RWPE2 (cell line): ENCODE data around the gene CHPF2.

Experiments
- ATAC-seq: fragments of 200-7000 bp; cut with Tn5 transposase; 3 replicates; pipeline ENCODE4 v1.9.1; 2021; ENCODE audit warnings: low read depth
- DNase-seq: peaks from one replicate; pipeline ENCODE4 v3.0.0-alpha.2; 2020; ENCODE audit warnings: low spot score
- H3K27ac ChIP-seq: fragments of 450-650 bp; 2 replicates; pipeline ENCODE4 v1.5.1; 2017; ENCODE audit warnings: mild to moderate bottlenecking; ENCODE audit not compliant: poor library complexity, severe bottlenecking
- H3K27me3 ChIP-seq: fragments of 250-450 bp; sonication (Bioruptor Pico); 2 replicates; pipeline ENCODE4 v1.5.1; 2021; ENCODE audit warnings: mild to moderate bottlenecking, moderate library complexity; ENCODE audit not compliant: insufficient read depth, poor library complexity, severe bottlenecking
- H3K36me3 ChIP-seq: fragments of 250-450 bp; sonication (Bioruptor Pico); 2 replicates; pipeline ENCODE4 v1.5.1; 2020; ENCODE audit warnings: low read depth, mild to moderate bottlenecking, moderate library complexity
- H3K4me1 ChIP-seq: fragments of 250-450 bp; sonication (Bioruptor Pico); 2 replicates; pipeline ENCODE4 v1.5.1; 2021; ENCODE audit warnings: mild to moderate bottlenecking, moderate library complexity; ENCODE audit not compliant: insufficient read depth, poor library complexity, severe bottlenecking
- H3K4me3 ChIP-seq: fragments of 250-450 bp; sonication (Bioruptor Pico); 2 replicates; pipeline ENCODE4 v1.5.1; 2021; ENCODE audit warnings: mild to moderate bottlenecking, moderate library complexity; ENCODE audit not compliant: severe bottlenecking
- H3K9me3 ChIP-seq: fragments of 250-450 bp; sonication (Bioruptor Pico); 2 replicates; pipeline ENCODE4 v1.5.1; 2021; ENCODE audit warnings: mild to moderate bottlenecking, moderate library complexity; ENCODE audit not compliant: severe bottlenecking
- CTCF ChIP-seq: fragments of 450-650 bp; IDR thresholded peaks from one replicate; pipeline ENCODE4 v1.5.1; 2017; ENCODE audit warnings: mild to moderate bottlenecking, moderate library complexity; ENCODE audit not compliant: poor library complexity, severe bottlenecking

CHPF2 gene

DNA sequence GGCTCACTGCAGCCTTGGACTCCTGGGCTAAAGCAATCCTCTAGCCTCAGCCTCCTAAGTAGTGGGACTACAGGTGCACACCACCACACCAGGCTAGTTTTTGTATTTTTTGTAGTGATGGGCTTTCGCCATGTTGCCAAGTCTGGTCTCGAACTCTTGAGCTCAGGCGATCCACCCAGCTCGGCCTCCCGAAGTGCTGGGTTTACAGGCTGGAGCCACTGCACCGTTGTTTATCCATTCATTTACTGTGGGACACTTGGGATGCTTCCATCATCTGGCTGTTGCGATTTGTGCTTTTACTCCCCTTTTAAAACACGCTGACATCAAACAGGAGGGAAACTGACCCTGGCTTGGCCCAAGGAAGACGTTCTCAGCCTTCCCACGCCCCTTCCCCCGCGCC lies 46.7 kb downstream of the CHPF2 start:
- H3K27me3 ChIP-seq: peaks cover under 1% of the 10 kb centered on the region
- no peak for ATAC-seq
- no peaks in the 10 kb centered on the region for H3K36me3 ChIP-seq
- no peak overlapping the region for H3K4me3 ChIP-seq
- TF ChIP-seq CTCF: no peak
- H3K9me3 ChIP-seq: no peaks in the 10 kb centered on the region
- H3K4me1 ChIP-seq: no peaks in the 10 kb centered on the region
- DNase-seq: no peak
- no peak overlapping the region for H3K27ac ChIP-seq

GRCh38 chr7:151279868-151280267 lies 47.6 kb downstream of the CHPF2 start:
- Histone ChIP-seq H3K27ac (no peak overlapping the region), H3K4me1 (no peaks in the 10 kb centered on the region), H3K9me3 (no peaks in the 10 kb centered on the region), H3K36me3 (no peaks in the 10 kb centered on the region), H3K27me3 (peaks cover 3% of the 10 kb centered on the region), H3K4me3 (no peak overlapping the region)
- DNase-seq: no peak
- ATAC-seq: no peak
- TF ChIP-seq CTCF: no peak

DNA sequence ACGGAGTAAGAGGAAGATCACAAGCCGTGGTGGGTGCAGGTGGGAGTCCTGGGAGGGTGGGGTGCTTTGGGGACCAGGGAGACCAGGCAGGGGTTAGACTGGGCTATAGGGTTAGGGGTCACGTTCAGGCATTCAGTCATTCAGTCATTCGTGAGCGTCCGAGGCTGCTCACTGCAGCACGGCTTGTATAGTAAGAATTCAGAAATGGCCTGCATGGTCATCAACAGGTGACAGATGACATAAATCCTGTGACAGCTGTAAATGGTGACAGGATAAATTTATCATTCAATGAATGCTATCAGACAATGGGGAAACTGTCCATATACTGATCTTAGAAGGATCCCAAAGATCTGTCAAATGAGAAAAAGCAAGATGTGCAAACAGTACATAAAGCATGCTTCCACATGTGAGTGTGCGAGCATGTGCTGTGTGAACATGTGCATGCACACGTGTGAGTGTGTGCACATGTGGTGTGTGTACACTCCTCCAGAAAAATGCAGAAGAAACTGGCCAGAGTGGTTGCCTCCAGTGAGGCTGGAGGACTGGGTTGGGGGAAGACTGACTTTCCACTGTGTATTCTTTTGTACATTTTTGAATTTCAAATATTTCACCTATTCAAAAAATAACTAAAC lies 48.2 kb downstream of the CHPF2 start:
- no peaks in the 10 kb centered on the region for H3K9me3 ChIP-seq
- no peaks in the 10 kb centered on the region for H3K4me1 ChIP-seq
- H3K27ac ChIP-seq: no peak overlapping the region
- peaks cover 3% of the 10 kb centered on the region for H3K27me3 ChIP-seq
- H3K36me3 ChIP-seq: no peaks in the 10 kb centered on the region
- DNase-seq (no peak), ATAC-seq (no peak)
- TF ChIP-seq CTCF: no peak
- no peak overlapping the region for H3K4me3 ChIP-seq

- ATAC-seq (no peak), DNase-seq (no peak)
- H3K36me3 ChIP-seq: no peaks in the 10 kb centered on the region
- H3K4me3 ChIP-seq: no peak overlapping the region
- H3K27me3 ChIP-seq: peaks cover 3% of the 10 kb centered on the region
- no peak overlapping the region for H3K27ac ChIP-seq
- H3K4me1 ChIP-seq: no peaks in the 10 kb centered on the region
- H3K9me3 ChIP-seq: no peaks in the 10 kb centered on the region
- TF ChIP-seq CTCF: no peak
These were observed 49.4 kb downstream of the CHPF2 start for GRCh38 chr7:151281686-151282085.

- DNase-seq (no peak), ATAC-seq (no peak)
- no peak for TF ChIP-seq CTCF
- Histone ChIP-seq H3K4me3 (no peak overlapping the region), H3K36me3 (no peaks in the 10 kb centered on the region), H3K27ac (no peak overlapping the region), H3K4me1 (no peaks in the 10 kb centered on the region), H3K9me3 (no peaks in the 10 kb centered on the region), H3K27me3 (peaks cover 3% of the 10 kb centered on the region)
These were observed 49.8 kb downstream of the CHPF2 start for GRCh38 chr7:151282111-151282510.
